HG03139 (cell line): ENCODE data around the gene PTPN5.

Experiments
- ATAC-seq: cut with Tn5 transposase; IDR thresholded peaks from one replicate; pipeline ENCODE4 v1.9.1; 2021; ENCODE audit not compliant: unreplicated experiment

Gene PTPN5

GRCh38 chr11:18713646-18714442 lies 77.8 kb downstream of the PTPN5 start:
- ATAC-seq, result no peak

GRCh38 chr11:18710545-18710944 lies 81.1 kb downstream of the PTPN5 start:
- no peak for ATAC-seq

GRCh38 chr11:18709414-18709813 lies 82.2 kb downstream of the PTPN5 start:
- ATAC-seq, result no peak

- no peak for ATAC-seq
Observed at GRCh38 chr11:18707811-18708340, 83.7 kb downstream of the PTPN5 start.

GRCh38 chr11:18706330-18707243 lies 85.0 kb downstream of the PTPN5 start:
- ATAC-seq, result peak; percentile 53

- no peak for ATAC-seq
Observed at GRCh38 chr11:18705651-18706281, 85.8 kb downstream of the PTPN5 start.

GRCh38 chr11:18704698-18705097 lies 86.9 kb downstream of the PTPN5 start:
- ATAC-seq, result no peak

- ATAC-seq, result no peak
Observed at GRCh38 chr11:18704045-18704645, 87.5 kb downstream of the PTPN5 start.

GRCh38 chr11:18703001-18703763 lies 88.4 kb downstream of the PTPN5 start:
- ATAC-seq, result no peak

GRCh38 chr11:18701614-18702216 lies 89.9 kb downstream of the PTPN5 start:
- ATAC-seq, result no peak

- no peak for ATAC-seq
Observed at GRCh38 chr11:18700872-18701271, 90.7 kb downstream of the PTPN5 start.

- ATAC-seq, result no peak
Observed at GRCh38 chr11:18700375-18700774, 91.2 kb downstream of the PTPN5 start.

- ATAC-seq, result no peak
Observed at GRCh38 chr11:18699848-18700261, 91.7 kb downstream of the PTPN5 start.

- no peak for ATAC-seq
Observed at GRCh38 chr11:18699269-18699596, 92.4 kb downstream of the PTPN5 start.

GRCh38 chr11:18698341-18699268 lies 93.0 kb downstream of the PTPN5 start, which contains the start of gene TMEM86A:
TMEM86A (plus strand) TSS chr11:18698779; CDS start chr11:18698887, 108 bp downstream.
- peak; percentile 86 for ATAC-seq

- ATAC-seq, result no peak
Observed at GRCh38 chr11:18697576-18697975, 94.0 kb downstream of the PTPN5 start.

GRCh38 chr11:18696638-18697225 lies 94.9 kb downstream of the PTPN5 start:
- ATAC-seq, result no peak
